ENCODE measurements around the gene TMCC1.
"Not testable (repeated sequence)": the region's sequence is repeated elsewhere in the genome, so short reads cannot be mapped to it uniquely, and the experiment has no call there.

Gene TMCC1

DNA sequence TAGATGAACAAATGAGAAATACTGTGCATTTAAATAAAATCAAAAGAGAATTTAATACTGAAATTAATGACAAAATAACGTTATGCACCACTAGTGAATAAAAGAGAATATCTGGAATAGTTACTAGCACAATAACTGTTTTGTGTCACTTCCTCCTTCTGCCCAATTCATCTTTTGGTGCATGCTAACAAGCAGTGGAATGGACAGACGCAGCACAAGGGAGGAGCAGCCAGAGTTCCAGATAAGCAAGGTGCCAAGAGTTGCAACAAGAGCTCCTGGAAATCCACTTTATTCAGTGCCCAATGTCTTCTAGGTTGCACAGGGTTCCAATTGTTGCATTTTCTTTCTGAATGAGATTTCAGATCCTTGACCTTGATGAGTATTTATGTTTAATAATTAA is 220.5 kb downstream of the TMCC1 start:
- DNase-seq = no peak

DNA sequence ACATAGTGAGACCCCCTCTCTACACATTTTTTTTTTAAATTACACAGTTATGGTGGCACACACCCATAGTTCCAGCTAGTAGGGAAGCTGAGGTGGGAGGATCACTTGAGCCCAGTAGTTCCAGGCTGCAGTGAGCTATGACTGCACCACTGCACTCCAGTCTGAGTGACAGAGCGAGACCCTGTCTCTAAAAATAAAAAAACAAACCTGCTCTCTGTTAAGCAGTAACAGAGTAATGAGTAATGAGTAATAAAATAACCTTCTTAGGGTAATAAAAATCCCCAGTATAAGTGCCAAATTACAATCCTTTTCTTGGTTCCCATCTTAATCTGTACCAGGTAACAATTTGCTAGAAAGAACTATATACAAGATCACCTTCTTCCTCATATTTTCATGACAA is 221.1 kb downstream of the TMCC1 start:
- no peak for DNase-seq

DNA sequence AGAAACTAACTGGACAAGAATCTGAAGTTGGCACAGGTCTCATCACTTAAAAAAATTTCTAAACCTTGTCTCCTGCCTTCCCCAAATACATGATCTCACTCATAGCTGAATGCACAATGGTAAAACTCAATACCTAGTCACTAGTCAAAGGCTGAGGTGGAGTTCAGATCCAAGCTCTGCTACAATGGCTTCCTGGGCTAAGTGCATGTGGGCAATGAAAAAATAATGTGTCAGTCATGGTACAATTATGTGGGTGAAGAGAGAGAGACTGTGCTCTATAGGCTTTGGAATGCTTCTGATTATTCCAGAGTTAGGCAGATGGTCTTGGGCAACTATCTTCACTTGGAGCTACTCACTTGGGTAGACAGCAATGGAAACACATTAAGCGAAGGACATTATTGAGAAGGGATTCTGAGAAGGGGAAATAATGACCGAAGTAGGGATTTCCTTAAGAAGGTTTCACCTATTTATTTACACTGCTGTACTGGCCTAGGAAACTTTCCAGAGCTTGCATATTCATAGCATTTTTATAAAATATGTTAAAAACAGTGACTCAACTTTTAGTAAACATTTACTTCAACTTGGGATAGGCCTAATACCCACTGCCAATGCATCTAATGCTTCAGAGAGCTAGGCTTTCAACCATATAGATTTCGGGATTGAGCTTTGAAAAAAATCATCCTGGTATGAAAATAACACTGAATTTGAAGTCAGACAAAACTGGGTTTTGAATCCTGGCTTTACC is 228.3 kb downstream of the TMCC1 start:
- no peak for DNase-seq

DNA sequence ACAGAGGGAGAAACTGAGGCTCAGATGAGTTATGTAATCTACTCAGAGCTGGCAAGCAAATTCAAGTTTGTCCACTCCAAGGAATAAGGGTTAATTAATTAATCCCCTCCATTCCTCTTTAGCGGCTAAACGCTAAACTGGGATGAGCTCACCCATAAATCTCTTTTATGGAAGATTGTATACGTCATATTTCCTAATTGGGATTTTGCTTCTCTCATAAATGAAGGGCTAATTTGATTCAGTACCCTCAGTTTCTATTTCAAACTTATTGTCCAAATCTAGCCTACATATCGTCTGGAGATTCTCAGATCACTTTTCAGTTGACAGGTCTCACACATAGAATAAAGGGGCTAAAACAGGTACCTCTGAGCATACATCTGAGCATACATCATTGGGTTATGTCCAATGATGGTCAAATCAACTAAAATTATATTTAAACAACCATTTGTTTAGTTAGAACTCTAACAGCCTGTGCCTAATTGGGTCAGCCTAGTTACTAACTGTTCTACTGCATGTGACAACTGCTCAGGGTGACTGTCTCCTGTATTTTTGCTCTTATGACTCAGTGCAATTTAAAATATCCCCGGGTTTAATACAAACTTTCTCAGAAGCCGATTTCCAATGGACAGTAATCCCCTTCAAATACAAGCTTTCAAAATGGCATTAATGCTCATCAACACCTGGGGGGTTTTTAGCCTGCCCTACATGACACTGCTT is 229.4 kb downstream of the TMCC1 start:
- no peak for DNase-seq

DNA sequence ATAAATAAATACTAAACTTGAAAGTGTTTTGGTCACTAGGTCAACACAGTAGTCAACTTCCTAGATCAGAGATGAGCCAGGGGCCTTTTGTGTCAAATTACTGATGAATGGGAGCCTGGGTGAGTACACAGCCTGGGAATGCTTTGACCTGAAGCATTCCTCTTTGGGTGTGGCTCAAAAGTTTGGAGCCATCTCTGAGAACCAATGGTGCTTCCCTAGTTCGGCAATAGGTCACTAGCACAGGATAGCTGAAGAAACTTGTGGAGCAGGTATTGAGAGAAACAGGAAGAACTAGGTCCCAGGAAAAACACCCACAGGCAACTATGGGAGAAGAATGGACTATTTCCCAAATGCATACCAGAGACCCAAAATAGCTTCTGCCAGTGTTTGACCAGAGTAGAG is 230.5 kb downstream of the TMCC1 start:
- DNase-seq = no peak

DNA sequence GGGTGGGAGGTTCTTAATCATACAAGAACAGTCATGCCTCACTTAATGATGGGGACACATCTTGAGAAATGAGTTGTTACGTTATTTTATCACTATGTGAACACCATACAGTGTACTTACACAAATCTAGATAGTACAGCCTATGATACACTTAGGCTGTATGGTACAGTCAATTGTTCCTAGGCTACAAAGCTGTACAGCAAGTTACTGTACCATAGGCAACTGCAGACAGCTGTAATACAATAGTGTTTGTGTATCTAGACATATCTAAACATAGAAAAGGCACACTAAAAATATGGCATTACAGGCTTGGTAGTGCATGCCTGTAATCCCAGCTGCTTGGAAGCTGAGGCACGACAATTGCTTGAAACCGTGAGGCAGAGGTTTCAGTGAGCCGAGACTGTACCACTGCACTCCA is 231.3 kb downstream of the TMCC1 start:
- no peak for DNase-seq

DNA sequence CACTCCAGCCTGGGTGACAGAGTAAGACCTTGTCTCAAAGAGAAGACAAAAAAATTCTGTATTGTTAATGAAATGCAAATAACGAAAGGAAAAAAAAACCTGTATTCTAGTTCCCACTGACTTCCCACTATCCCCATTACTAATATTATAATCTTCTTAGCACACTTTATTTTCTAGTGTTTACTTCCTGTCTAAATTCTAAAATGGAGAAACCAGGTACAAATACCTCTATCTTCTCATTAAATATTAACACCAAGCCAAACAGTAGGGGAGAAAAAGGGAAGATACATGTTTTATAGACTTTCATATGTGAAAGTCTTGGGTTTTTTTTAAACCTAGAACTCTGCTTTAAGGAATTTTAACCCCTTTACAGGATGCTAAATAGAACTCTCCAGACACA is 231.7 kb downstream of the TMCC1 start:
- DNase-seq = no peak

DNA sequence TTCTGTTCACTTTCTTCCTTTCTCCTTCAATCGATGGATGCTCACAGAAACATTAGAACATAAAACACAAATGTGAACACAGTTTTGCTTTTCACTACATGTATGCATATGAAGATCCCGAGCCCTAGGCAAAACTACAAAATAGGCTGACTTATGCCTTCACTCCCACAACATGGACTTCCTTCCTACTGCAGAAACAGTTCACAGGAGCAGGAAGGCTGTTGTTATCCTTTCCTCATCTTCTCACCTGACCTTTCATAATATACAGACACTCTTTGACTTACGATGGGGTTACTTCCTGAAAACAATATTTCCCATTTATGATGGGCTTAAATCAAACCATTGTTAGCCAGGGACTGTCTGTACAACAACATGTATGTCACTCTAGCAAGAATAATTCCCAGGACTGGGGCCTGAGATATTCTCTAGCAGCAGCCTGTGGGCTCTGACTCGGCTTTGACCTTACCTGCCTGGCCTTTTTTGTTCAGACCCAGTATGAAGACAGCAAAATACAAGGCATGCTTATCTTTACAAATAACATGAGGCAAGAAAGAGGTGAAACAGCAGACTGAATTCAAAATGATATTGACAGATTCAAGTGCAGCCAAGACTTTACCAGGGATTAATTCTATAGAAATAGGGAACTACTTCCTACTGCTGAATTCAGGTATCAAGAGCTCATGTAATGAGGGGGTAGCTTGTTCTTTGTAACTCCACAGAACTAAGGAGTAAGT is 235.2 kb downstream of the TMCC1 start:
- DNase-seq = no peak

DNA sequence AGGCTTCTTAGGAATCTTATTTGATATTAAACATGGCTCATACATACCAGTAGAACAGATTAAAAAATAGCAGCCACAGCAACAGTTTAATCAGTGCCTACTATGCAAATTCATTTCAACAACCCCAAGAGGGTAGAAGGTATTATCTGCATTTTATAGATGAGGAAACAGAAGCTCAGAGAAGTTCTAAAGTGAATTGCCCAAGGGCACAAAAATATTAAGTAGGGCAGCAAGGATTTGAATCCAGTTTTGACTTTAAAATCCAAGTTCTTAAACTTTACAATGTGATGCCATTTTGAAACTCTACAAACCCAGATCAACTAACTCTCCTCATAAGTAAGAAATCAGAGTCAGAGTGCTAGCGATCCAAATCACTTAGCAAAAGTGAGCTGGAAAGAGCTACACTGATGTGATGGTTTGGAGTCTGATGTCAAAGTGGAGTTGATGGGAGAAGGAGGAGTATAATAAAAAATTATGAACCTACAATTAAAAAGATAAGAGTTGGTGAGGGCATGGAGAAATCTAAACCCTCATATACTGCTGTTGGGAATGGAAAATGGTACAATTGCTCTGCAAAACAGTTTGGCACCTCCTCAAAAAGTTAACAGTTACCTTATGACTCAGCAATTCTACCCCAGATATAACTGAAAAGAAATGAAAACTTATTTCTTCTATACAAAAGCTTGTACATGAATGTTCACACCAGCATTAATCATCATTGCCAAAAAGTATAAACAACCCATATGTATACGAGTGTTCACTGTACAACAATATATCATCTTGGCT is 236.1 kb downstream of the TMCC1 start:
- DNase-seq = no peak

DNA sequence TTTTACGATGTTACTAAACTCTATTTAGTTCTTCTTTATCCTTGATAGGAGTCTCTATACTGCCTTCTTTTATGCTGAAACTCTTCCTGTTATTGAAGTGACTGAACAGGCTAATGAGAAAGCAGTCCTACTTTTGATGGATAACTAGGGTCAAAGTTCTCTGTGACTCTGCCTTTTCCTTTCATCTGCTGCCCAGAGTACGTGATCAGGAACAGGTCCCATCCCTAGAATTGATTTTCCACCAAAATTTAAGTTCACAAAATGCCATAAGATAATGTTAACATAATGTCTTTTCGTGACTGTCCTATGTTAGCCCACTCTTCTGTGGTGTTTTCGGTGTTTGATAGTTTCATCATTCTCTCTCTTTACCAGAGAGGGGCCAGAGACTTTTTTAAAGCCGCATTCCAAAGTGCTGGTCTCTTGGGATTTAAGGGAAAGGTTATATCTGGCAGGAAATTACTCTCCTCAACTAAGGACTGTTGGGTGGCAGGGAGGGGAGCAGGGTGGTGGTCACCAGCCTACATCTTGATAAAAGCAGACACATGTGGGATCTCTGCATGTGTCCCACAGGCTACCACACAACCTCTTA is 236.8 kb downstream of the TMCC1 start:
- no peak for DNase-seq

DNA sequence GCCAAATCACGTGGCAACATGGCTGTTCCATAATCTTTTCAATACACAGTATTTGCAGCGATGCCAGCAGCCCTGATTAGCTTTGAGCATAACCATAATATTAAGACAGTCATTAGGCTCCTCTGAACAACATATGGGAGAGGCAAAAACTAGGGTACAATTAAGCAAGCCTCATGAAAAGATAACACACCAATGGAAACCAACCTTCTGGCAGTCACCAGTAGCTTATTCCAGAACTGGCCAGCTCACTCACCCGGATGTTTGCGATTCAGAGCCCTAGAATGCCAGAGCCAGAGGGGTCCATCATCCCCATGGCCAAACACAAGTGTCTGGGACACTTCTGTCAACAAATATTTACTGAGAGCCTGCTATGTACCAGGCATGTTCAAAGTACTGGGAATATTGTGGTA is 238.2 kb downstream of the TMCC1 start:
- DNase-seq = no peak

DNA sequence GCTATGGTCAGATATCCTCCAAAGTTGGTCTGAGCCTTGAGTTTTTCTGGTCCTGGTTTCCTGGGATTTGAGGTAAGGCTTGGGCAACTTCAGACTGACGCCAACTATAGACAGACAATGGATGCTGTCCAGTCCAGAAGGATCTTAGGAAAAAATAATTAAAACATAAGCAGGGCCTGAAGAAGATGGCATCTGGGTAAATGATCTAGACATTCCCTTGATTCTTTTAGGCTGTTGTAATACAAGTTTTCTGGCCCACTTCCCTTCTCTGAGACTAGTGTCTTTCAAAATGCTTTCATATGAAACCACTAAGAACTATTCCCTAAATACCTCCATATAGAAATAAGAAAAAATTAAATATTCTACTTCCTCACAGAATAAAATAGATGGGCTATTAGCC is 239.4 kb downstream of the TMCC1 start:
- no peak for DNase-seq

DNA sequence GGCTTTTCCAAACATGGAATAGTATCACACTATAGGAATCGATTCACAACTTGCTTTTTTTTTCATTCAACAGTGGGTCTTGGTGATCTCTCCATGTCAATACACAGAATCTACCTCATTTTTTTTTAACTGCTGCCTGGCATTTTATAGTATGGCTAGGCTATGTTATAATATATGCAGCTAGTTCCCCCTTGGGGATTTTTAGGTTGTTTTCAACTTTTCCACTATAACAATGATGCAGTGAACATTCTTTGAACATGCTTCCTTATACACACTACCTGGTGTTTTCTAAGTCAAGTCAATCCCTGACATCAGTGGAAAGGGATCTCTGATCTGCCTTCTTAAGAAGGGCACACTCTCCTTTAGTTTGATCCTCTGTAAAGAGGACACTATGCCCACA is 240.5 kb downstream of the TMCC1 start:
- DNase-seq = no peak

DNA sequence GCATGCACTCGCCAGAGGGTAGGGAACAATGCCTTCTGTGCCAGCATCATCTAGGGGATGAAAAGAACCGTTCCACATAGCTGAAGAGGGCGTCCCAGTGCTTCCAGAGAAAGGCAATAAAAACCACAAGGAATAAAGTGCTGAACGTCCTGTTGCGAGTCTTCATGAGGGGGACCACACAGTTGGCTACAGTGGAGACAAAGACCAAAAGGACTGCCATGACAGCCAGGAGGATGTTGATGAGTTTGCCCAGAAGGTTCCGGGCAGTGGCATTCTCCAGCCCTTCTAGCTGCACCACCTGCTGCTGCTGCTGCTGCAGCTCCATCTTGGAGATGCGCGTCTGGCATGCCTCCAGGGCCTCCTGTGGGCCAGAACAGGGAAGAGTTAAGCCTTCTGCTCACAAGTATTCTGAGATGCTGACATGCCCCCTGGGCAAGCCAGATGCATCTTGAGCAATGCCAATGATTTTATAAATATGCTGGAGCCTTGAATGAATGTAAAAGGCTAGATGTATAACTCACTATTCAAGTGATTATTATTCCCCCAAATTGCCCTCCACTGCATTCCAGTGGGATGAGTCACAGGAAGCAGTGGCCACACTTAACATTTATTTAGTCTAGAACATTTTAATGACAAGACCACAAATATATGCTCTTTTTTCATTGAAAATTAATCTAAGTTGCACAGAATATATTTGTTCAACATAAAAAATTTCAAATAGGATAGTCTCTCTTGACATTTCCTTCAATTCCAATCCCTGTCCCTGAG is 241.9 kb downstream of the TMCC1 start:
- DNase-seq = no peak

DNA sequence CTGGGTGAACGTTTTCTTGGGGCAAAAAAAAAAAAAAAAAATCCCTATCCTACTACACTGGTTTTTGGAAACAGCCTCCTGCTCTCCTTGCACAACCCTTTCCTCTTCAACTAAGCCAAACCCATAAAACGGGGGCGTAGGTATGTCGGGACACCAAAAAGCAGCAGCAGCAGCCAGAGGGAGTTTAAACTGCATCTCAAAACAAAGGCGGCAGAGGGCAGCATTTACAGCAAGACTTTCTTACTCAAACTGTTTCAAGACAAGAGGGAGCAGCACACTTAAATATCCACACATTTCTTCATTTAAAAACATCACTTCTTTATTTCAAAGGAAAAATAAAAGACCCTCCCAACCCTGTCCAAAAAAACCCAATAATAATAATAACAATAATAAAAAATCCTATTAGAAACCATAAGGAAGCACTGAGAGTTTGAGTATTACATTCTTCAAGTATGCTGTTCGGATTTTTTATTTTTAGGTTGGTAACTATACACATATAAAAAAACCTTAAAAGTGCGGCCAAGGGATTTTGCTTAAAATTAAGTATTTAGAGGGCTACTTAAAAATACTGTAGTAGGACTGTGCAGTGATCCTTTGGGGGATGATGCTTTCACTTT is 243.1 kb downstream of the TMCC1 start:
- peak; percentile 57 for DNase-seq

DNA sequence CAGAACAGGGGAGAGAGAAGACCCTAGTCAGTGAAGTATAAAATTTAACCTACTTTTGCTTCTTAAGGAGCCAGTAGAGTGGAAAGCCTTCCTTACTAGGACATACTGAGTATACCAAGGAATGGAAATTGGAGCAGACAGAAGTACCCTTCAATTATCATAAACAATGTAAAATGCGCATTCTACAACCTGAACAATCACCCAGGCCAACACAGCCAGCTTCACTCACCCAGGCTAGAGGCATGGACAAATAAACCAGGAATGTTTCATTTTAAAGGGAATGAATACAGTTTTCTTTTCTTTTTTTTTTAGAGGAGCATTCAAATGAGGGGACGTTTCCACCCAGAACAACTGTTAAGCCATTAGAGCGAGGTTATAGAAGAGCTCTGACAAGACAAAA is 245.1 kb downstream of the TMCC1 start:
- no peak for DNase-seq

DNA sequence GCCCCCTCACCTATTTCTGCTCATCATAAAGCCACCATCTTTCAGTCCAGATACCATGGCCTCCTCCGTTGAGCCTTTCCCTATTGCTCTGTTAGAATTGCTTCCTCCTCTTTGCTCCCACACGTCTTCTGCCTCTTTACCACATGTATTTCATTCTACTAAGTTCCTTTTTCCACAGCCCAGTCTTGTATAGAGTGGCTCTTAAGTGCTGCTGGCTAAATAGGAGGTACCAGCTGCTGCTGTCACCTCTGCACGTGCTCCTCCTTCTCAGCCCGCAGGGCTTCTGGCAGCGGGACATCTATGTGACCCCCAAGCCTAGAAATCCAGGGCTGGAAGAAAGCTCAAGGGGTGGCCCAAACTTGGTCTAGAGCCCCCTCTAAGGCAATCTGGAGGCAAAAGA is 248.2 kb downstream of the TMCC1 start:
- DNase-seq = no peak

DNA sequence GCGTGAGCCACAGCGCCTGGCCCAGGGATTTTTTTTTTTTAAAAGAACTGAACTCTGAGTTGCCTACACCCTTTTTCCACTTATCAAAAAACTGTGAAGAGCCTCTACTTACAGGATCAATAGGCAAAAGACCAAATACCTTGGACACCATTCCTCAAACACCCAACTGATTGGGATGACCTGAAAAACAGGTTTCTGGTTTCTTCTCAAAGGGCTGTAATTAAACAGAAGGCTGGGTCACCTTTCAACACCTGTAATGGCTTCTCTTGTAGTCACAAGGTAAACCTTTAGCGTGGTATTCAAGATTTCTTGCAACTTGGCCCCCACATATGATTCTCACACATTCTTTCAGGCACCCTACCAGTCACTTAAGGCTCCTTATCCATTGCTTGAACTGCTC is 248.7 kb downstream of the TMCC1 start:
- no peak for DNase-seq

DNA sequence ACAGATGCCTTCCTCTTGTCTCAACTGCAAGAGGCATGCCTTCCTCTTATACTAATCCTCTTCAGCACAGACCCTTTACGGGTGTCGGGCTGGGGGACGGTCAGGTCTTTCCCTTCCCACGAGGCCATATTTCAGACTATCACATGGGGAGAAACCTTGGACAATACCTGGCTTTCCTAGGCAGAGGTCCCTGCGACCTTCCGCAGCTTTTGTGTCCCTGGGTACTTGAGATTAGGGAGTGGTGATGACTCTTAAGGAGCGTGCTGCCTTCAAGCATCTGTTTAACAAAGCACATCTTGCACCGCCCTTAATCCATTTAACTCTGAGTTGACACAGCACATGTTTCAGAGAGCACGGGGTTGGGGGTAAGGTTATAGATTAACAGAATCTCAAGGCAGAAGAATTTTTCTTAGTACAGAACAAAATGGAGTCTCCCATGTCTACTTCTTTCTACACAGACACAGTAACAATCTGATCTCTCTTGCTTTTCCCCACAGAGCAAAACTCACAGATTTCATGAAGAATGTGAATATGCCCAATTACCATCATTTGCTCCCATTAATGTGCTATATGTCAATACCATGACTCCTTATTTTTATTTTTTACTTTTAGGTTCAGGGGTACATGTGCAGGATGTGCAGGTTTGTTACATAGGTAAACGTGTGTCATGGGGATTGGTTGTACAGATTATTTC is 251.8 kb downstream of the TMCC1 start:
- not testable (repeated sequence) for DNase-seq

DNA sequence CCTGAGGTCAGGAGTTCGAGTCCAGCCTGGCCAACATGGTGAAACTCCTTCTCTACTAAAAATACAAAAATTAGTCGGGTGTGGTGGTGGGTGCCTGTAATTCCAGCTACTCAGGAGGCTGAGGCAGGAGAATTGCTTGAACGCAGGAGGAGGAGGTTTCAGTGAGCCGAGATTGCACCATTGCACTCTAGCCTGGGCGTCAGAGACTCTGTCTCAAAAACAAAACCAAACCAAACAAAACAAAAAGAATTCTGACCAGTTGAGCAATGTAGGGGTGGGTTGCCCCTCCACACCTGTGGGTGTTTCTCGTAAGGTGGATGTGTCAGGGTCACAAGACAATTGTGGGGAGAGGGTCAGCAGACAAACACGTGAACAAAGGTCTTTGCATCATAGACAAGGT is 252.5 kb downstream of the TMCC1 start:
- DNase-seq = not testable (repeated sequence)

DNA sequence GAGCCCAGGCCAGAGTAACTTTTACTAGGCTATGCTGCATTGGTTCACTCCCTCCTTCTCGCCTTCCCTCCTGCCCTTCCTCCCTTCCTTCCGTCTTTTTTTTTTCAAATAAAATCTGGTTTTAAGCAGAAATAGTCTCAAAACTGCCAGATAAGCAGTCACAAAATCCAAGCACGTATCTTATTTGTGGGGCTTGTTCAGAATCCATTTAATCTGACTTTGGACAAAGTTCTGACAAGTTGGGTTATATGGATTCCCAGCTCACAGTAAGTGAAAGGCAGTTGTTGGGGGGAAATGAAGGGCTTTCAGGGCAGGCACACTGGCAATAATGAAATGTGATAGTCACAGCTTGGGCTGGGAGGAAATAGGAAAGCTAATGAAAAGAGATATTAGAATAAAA is 255.0 kb downstream of the TMCC1 start:
- DNase-seq = no peak

Measured in activated naive CD4-positive, alpha-beta T cell treated with Interleukin-2 at 50 U/mL for 16 hours (primary cell).